Mononuclear cell (primary cell): ENCODE results near the gene ARID3C. TPM values are rescaled to one million over a fixed set of nuclear protein-coding genes. Genes with fewer than 3 reads are reported as not detected.

Experiments used
- H3K27me3 ChIP-seq: 2 replicates; pipeline ENCODE4 v1.6.0; 2011; ENCODE audit warnings: low read length, control low read depth; ENCODE audit not compliant: insufficient read depth
- H3K4me1 ChIP-seq: 2 replicates; pipeline ENCODE4 v1.5.1; 2011; ENCODE audit warnings: mild to moderate bottlenecking, low read length, control low read depth; ENCODE audit not compliant: insufficient read depth
- H3K4me3 ChIP-seq: 2 replicates; pipeline ENCODE4 v1.5.1; 2011; ENCODE audit warnings: mild to moderate bottlenecking, low read length, moderate library complexity
- H3K9me3 ChIP-seq: 2 replicates; pipeline ENCODE4 v1.5.1; 2011; ENCODE audit warnings: low read depth, mild to moderate bottlenecking, control low read depth, low read length
- total RNA-seq: library from RNA; depleted of rRNA; stranded (reverse); fragments of >200 nt; gene quantifications from one replicate; pipeline ENCODE4 v1.2.3, GENCODE V29; 2012

ARID3C gene
- total RNA-seq, 1 donor: not detected

DNA sequence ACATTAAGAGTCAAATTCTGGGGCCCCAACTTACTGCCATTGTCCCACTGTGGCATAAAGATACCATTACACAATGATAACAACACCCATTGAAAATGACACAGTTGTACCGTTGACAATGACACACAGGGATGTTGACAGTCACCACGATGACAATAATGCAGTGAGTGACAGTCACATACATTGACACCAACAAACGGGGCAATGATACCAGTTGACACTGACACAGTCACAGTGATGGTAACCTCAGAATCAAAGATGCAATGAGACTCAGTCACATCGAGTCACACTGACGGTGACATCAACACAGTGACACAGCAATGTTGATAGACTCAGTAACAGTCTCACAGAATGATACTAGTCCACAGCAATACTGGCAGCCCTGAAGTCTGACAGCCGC lies 56.2 kb downstream of the ARID3C start:
- H3K4me1 ChIP-seq: no peaks in the 10 kb centered on the region
- no peak overlapping the region for H3K4me3 ChIP-seq
- H3K27me3 ChIP-seq: peaks cover 18% of the 10 kb centered on the region
- H3K9me3 ChIP-seq: no peaks in the 10 kb centered on the region

GRCh38 chr9:34572092-34572491 lies 56.8 kb downstream of the ARID3C start:
- H3K27me3 ChIP-seq: peaks cover 13% of the 10 kb centered on the region

DNA sequence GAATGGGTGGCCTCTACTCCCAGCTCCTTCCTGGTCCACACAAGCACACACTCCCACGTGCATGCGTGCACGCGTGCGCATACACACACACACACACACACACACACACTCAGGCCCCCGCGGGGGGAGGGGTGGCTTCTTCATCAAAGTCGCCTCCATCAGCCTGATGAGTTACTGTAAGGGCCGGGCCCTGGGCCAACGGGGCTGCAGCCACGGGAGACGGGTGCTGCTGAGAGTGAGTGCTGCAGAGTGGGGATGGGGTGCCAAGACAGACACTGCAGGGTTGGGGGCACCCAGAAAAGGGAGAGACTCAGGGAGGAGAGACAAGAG lies 57.4 kb downstream of the ARID3C start:
- H3K4me1 ChIP-seq: no peaks in the 10 kb centered on the region
- H3K27me3 ChIP-seq: peaks cover 7% of the 10 kb centered on the region
- no peak overlapping the region for H3K4me3 ChIP-seq
- no peaks in the 10 kb centered on the region for H3K9me3 ChIP-seq

More at GRCh38 chr9:34572092-34572491, 56.8 kb downstream of the ARID3C start:
- Histone ChIP-seq H3K4me3 (no peak overlapping the region), H3K9me3 (no peaks in the 10 kb centered on the region), H3K4me1 (no peaks in the 10 kb centered on the region)

Other genes starting within 250 kb of the ARID3C start
- gene FAM219A, start 170.5 kb downstream of the ARID3C start, total RNA-seq: 2.0 TPM
- not detected for gene DNAI1, start 170.3 kb downstream of the ARID3C start, total RNA-seq
- gene ENHO, start 106.1 kb downstream of the ARID3C start, total RNA-seq: 0.63 TPM
- gene CNTFR, start 39.3 kb downstream of the ARID3C start, total RNA-seq: not detected
- 6.1 TPM for gene RPP25L, start 17.0 kb downstream of the ARID3C start, total RNA-seq
- 43.6 TPM for gene DCTN3, start 8.6 kb downstream of the ARID3C start, total RNA-seq
- 15.6 TPM for gene SIGMAR1, start 8.7 kb upstream of the ARID3C start, total RNA-seq
- 46.4 TPM for gene GALT, start 17.6 kb upstream of the ARID3C start, total RNA-seq
- 17.8 TPM for gene IL11RA, start 23.1 kb upstream of the ARID3C start, total RNA-seq
- gene CCL27, start 33.6 kb upstream of the ARID3C start, total RNA-seq: 0.21 TPM
- gene CCL19, start 62.2 kb upstream of the ARID3C start, total RNA-seq: not detected
- gene CCL21, start 81.1 kb upstream of the ARID3C start, total RNA-seq: not detected